IPS DF 6.9 (cell line): ENCODE measurements around the gene ALDOA.

Experiments used
- DNase-seq: peaks from one replicate; pipeline ENCODE4 v3.0.0-alpha.2; 2013; ENCODE audit warnings: low read depth, low spot score
- H3K27ac ChIP-seq: one replicate; pipeline ENCODE4 v1.5.1; 2013; ENCODE audit warnings: low read length, control low read depth
- H3K27me3 ChIP-seq: 2 replicates; pipeline ENCODE4 v1.6.1; 2013; ENCODE audit warnings: mild to moderate bottlenecking, low read length; ENCODE audit not compliant: control insufficient read depth, insufficient read depth
- H3K36me3 ChIP-seq: 2 replicates; pipeline ENCODE4 v1.6.1; 2013; ENCODE audit warnings: low read length; ENCODE audit not compliant: control insufficient read depth, insufficient read depth
- H3K4me1 ChIP-seq: 2 replicates; pipeline ENCODE4 v1.6.1; 2013; ENCODE audit warnings: low read length; ENCODE audit not compliant: control insufficient read depth, insufficient read depth
- H3K4me3 ChIP-seq: 2 replicates; pipeline ENCODE4 v1.5.1; 2013; ENCODE audit warnings: mild to moderate bottlenecking, low read length
- H3K9me3 ChIP-seq: 2 replicates; pipeline ENCODE4 v1.6.1; 2013; ENCODE audit warnings: low read length, inconsistent platforms; ENCODE audit not compliant: control insufficient read depth, insufficient read depth
- WGBS: extraction: QIAGEN DNeasy Blood & Tissue Kit; methylation state at CpG from one replicate; pipeline ENCODE4 v1.1.7; 2013; ENCODE audit warnings: mixed read lengths, missing lambda C conversion rate; ENCODE audit not compliant: insufficient read length, insufficient coverage; 5-methylcytosine and 5-hydroxymethylcytosine counted together

Gene ALDOA

DNA sequence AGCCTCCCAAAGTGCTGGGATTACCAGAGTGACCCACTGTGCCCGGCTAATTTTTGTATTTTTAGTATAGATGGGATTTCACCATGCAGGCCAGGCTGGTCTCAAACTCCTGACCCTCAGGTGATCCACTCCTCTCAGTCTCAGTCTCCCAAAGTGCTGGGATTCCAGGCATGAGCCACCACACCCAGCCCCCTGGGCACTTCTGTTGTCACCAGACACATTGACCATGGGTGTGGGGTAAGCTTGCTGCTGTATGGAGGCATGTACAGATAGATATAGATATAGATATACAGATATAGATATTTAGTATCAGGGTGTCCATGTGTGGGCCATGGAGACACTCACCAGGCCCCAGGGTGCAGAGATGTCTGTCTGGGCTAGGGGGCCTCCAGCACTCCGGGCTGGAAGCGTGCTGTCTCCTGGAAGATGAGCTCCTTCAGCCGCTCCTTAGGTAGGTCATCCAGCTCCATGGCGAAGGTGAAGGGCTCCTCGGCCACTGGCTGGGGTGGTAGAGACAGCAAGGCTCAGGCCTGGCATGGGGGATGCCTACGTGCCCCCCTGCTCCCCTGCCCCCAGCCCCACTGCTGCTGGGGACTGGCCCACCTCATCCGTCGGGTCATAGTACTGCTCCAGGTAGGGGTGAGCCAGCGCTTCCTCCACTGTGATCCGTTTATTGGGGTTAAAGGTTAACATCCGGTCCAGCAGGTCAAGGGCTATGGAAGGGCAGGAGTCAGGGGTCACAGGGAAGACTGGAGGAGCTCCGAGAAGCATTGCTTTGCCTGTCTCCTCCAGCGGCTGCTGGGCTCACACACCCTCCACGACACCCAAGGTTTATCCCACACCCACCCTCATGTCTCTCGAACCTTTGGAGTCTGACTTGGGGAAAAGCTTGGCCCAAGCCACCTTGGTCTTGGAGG, 51.0 kb downstream of the ALDOA start:
- H3K36me3 ChIP-seq, result peaks cover 4% of the 10 kb centered on the region; the same call in 1 of the 2 replicates
- H3K9me3 ChIP-seq, result no peaks in the 10 kb centered on the region
- H3K4me1 ChIP-seq, result no peaks in the 10 kb centered on the region; the same call in 1 of the 2 replicates
- WGBS, result no CpG with 5 or more reads among the region's 16 CpGs
- H3K27me3 ChIP-seq, result no peaks in the 10 kb centered on the region
- no peak overlapping the region for H3K4me3 ChIP-seq
- no peak for DNase-seq
- no peak overlapping the region for H3K27ac ChIP-seq

DNA sequence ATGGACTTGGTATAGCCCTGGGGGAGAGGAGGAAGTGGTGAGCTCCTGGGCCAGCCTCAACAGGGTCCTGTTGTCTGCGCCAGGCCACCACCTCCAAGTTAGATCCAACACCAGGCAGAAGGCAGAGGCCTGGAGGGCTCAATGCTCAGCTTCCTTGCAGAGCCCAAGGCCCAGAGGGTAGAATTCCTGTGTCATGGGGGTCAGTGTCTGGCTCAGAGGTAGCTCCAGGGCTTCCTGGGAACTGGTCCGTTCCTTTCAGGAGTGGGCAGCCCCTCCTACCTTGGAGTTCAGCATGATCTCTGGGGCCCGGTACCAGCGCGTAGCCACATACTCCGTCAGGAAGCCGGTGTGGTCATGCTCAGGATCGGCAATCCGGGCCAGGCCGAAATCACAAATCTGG, 52.2 kb downstream of the ALDOA start:
- Histone ChIP-seq H3K4me1 (no peaks in the 10 kb centered on the region; the same call in 1 of the 2 replicates), H3K27ac (no peak overlapping the region), H3K4me3 (no peak overlapping the region), H3K36me3 (peaks cover 4% of the 10 kb centered on the region; the same call in 1 of the 2 replicates), H3K27me3 (no peaks in the 10 kb centered on the region), H3K9me3 (no peaks in the 10 kb centered on the region)
- WGBS, result no CpG with 5 or more reads among the region's 10 CpGs
- no peak for DNase-seq

DNA sequence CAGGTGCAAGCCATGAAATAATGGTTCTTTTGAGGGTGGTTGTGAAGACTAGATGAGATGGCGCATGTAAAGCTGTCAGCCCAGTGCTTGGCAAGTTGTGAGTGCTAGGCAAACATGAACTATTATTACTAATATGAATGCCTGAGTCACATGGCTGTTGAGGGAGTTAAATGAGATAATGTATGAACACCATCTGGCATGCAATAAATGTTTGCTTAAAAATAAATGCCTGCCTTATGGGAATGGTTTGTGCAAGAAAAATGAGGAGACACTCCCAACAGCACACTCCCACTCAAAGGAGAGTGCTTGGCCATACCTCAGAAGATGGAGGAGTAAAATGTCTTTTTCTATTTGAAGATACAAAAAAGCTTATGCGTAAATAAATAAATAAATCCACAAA, 53.9 kb downstream of the ALDOA start:
- H3K9me3 ChIP-seq, result no peaks in the 10 kb centered on the region
- no peak overlapping the region for H3K4me3 ChIP-seq
- H3K27me3 ChIP-seq, result no peaks in the 10 kb centered on the region
- WGBS, result no CpG with 5 or more reads among the region's 2 CpGs
- no peak for DNase-seq
- no peaks in the 10 kb centered on the region for H3K4me1 ChIP-seq
- no peak overlapping the region for H3K27ac ChIP-seq
- H3K36me3 ChIP-seq, result peaks cover 4% of the 10 kb centered on the region; the same call in 1 of the 2 replicates
